Panc1 (cell line): ENCODE measurements around the gene MYH13. TPM values are rescaled to one million over a fixed set of nuclear protein-coding genes. Genes with fewer than 3 reads are reported as not detected.
A peak's percentile ranks its signal among the peaks of the same experiment; 100 is the strongest.

Experiments
- ATAC-seq: fragments of 200-7000 bp; cut with Tn5 transposase; 2 replicates; pipeline ENCODE4 v1.9.1; 2020; ENCODE audit warnings: mild to moderate bottlenecking, moderate library complexity
- BruUV-seq: library from RNA; stranded (reverse); fragments of 400-500 nt; replicated peaks from 2 replicates; lab custom pipeline; 2021; lab: Mats Ljungman, UMichigan
- CTCF ChIA-PET: fragments of 300-600 bp; sonication (Branson Sonifier 250); formaldehyde crosslinking; loops from one replicate; lab custom pipeline; 2022; ENCODE audit warnings: antibody characterized with exemption; lab: Charles Lee
- POLR2A ChIA-PET: fragments of 300-600 bp; sonication (Branson Sonifier 250); formaldehyde crosslinking; loops from one replicate; lab custom pipeline; 2022; ENCODE audit warnings: antibody characterized with exemption; lab: Charles Lee
- DNase-seq: peaks from one replicate; pipeline ENCODE4 v3.0.0-alpha.2; 2010; ENCODE audit warnings: low read depth, low spot score
- H3K27ac ChIP-seq: 2 replicates; pipeline ENCODE4 v1.5.1; 2011; ENCODE audit warnings: mild to moderate bottlenecking, low read length, inconsistent platforms
- H3K27me3 ChIP-seq: fragments of 200-500 bp; sonication (Bioruptor generic); 2 replicates; pipeline ENCODE4 v1.6.0; 2014; ENCODE audit warnings: low read length, inconsistent platforms; ENCODE audit not compliant: control insufficient read depth, insufficient read depth
- H3K36me3 ChIP-seq: fragments of 200-500 bp; sonication (Bioruptor generic); 2 replicates; pipeline ENCODE4 v1.5.1; 2014; ENCODE audit warnings: inconsistent platforms, mild to moderate bottlenecking, low read length, moderate library complexity; ENCODE audit not compliant: control insufficient read depth, insufficient read depth
- H3K4me1 ChIP-seq: 2 replicates; pipeline ENCODE4 v1.5.1; 2011; ENCODE audit warnings: inconsistent platforms, mild to moderate bottlenecking, low read length, moderate library complexity; ENCODE audit not compliant: control insufficient read depth, insufficient read depth
- H3K4me3 ChIP-seq, 2 experiments: 2 replicates each; pipeline ENCODE4 v1.5.1; 2011 to 2012; ENCODE audit warnings: low read depth in 2 of 2, low read length in 2 of 2, mild to moderate bottlenecking in 2 of 2, inconsistent platforms in 1 of 2, moderate library complexity in 1 of 2
- H3K9me3 ChIP-seq: fragments of 200-500 bp; sonication (Bioruptor generic); 2 replicates; pipeline ENCODE4 v1.5.1; 2014; ENCODE audit warnings: low read depth, mild to moderate bottlenecking, inconsistent platforms, low read length, moderate library complexity; ENCODE audit not compliant: control insufficient read depth, insufficient read depth
- CTCF ChIP-seq: fragments of 450-650 bp; IDR thresholded peaks from 2 replicates; pipeline ENCODE4 v1.5.1; 2017; ENCODE audit warnings: mild to moderate bottlenecking
- POLR2AphosphoS5 ChIP-seq: IDR thresholded peaks from 2 replicates; pipeline ENCODE4 v1.6.1; 2012; ENCODE audit warnings: mild to moderate bottlenecking, low read depth, low read length, moderate library complexity
- REST ChIP-seq, 2 experiments: IDR thresholded peaks; 2 replicates each; pipeline ENCODE4 v1.6.1; 2011 to 2012; ENCODE audit warnings: low read depth in 2 of 2, control low read depth in 1 of 2, low read length in 1 of 2, mild to moderate bottlenecking in 1 of 2, moderate library complexity in 1 of 2; ENCODE audit not compliant: insufficient read depth in 1 of 2
- SIN3A ChIP-seq: IDR thresholded peaks from 2 replicates; pipeline ENCODE4 v1.6.1; 2012; ENCODE audit warnings: low read depth, mild to moderate bottlenecking, low read length, moderate library complexity, borderline replicate concordance; ENCODE audit not compliant: insufficient read depth
- TCF7L2 ChIP-seq: IDR thresholded peaks from 2 replicates; pipeline ENCODE4 v1.6.1; 2011; ENCODE audit warnings: mild to moderate bottlenecking, low read depth, low read length, inconsistent platforms
- in situ Hi-C: cut with HindIII; loops from 2 replicates; pipeline ENCODE4 v1.10.0; 2016; ENCODE audit warnings: low sequenced_read_pairs, low pct_unique_long_range_greater_than_20kb
- intact Hi-C: fragments of 100-400 bp; cut with micrococcal nuclease; formaldehyde crosslinking; loops from one replicate; pipeline ENCODE4 v1.10.0; 2022; ENCODE audit not compliant: unreplicated experiment
- total RNA-seq: library from RNA; stranded (reverse); gene quantifications from one replicate; pipeline ENCODE4 v1.2.1, GENCODE V29; 2021; ENCODE audit not compliant: unreplicated experiment

Gene MYH13
- total RNA-seq, 1 experiment from 2014 or later, result not detected

GRCh38 chr17:10278218-10278617 is 94.6 kb downstream of the MYH13 start:
- H3K27ac ChIP-seq, result no peak overlapping the region
- no peak for TF ChIP-seq TCF7L2
- no peak for TF ChIP-seq REST (IDR thresholded peaks at IDR 0.05; ENCODE audit: insufficient read depth in 1 of 2, low read depth in 2 of 2, low read length in 1 of 2)
- no peak for TF ChIP-seq SIN3A
- no peak for TF ChIP-seq CTCF
- no peak for TF ChIP-seq POLR2AphosphoS5
- H3K9me3 ChIP-seq, result no peaks in the 10 kb centered on the region
- ATAC-seq (no peak), DNase-seq (no peak)
- H3K4me1 ChIP-seq, result no peaks in the 10 kb centered on the region
- H3K4me3 ChIP-seq, result peak overlapping the region in 1 of 2 experiments; percentile 16; a peak in 2 of 4 replicates
- CTCF ChIA-PET, result no interaction called here
- intact Hi-C loops, result no loop called here
- POLR2A ChIA-PET, result no interaction called here
- H3K27me3 ChIP-seq, result no peaks in the 10 kb centered on the region; the same call in 1 of the 2 replicates
- in situ Hi-C loops, result no loop called here
- H3K36me3 ChIP-seq, result no peaks in the 10 kb centered on the region
- BruUV-seq, result no TSS peak

- no peaks in the 10 kb centered on the region for H3K4me1 ChIP-seq
- H3K4me3 ChIP-seq, result no peak overlapping the region
- TF ChIP-seq CTCF (no peak), POLR2AphosphoS5 (no peak), SIN3A (no peak), REST (IDR thresholded peaks at IDR 0.05; ENCODE audit: insufficient read depth in 1 of 2, low read depth in 2 of 2, low read length in 1 of 2) (no peak), TCF7L2 (no peak)
- intact Hi-C loops (no loop called here), in situ Hi-C loops (no loop called here)
- DNase-seq (no peak), ATAC-seq (no peak)
- ChIA-PET CTCF (no interaction called here), POLR2A (no interaction called here)
- no peak overlapping the region for H3K27ac ChIP-seq
- no peaks in the 10 kb centered on the region for H3K9me3 ChIP-seq
- BruUV-seq, result no TSS peak
- no peaks in the 10 kb centered on the region; the same call in 1 of the 2 replicates for H3K27me3 ChIP-seq
- no peaks in the 10 kb centered on the region for H3K36me3 ChIP-seq
Measured at GRCh38 chr17:10276436-10276835, 96.4 kb downstream of the MYH13 start.
